HG03571 (cell line): ENCODE results near the gene TSTD2.
A peak's percentile ranks its signal among the peaks of the same experiment; 100 is the strongest.

ENCODE experiments used
- ATAC-seq: cut with Tn5 transposase; IDR thresholded peaks from one replicate; pipeline ENCODE4 v1.9.1; 2021; ENCODE audit not compliant: unreplicated experiment

Gene TSTD2

DNA sequence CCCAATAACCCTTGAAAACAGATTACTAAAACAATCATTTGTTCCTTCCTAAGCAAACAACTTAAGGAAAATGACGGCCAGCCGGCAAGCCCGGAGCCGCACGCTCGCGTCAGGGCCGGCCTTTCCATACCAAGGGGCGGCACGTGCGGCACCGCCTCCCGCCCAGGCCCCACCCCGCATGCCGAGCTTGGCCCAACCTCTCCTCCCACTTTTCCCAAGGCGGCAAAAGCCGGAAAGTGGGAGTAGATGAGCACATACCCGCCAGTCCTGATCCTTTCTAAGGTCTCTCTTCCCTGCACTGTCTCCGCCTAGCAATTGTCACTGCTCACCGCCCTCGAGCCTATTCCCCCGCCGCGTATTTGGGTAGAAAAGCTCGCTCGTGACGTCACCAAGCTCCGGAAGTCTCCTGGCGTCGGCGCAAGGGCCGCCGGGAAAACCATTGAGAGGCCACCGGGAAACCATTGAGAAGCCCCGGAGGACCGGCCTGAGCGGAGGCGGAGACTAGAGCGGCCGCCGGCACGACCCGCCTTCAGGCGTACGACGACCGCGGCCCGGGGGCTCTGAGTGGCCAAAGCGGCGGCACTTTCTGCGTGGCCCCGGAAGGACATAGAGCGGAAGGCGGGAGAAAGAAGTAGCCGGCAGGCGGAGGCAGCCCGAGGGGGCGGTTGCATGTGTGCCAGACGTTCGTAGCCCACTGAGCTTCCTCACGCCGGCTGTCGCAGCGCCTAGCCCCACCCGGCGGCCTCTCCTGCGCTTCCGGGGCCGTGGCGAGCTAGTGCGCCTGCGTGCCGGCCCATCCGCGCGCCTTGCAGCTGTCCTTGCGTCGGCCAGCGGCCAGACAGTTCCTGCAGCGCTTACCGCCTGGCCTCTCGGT is at the start of gene TSTD2, which contains the start of gene NCBP1:
Gene TSTD2, minus strand, starts transcription at position 384 of the 874 bp plus-strand sequence. CDS start 5,806 bp downstream, outside the sequence.
Gene NCBP1, plus strand, starts transcription at position 837 of the 874 bp plus-strand sequence. CDS start 61 bp downstream, outside the sequence.
- peak; percentile 84 for ATAC-seq

GRCh38 chr9:97682242-97682641 is 49.1 kb upstream of the TSTD2 start:
- no peak for ATAC-seq

- ATAC-seq = no peak
Observed at GRCh38 chr9:97675655-97676054, 42.5 kb upstream of the TSTD2 start.

DNA sequence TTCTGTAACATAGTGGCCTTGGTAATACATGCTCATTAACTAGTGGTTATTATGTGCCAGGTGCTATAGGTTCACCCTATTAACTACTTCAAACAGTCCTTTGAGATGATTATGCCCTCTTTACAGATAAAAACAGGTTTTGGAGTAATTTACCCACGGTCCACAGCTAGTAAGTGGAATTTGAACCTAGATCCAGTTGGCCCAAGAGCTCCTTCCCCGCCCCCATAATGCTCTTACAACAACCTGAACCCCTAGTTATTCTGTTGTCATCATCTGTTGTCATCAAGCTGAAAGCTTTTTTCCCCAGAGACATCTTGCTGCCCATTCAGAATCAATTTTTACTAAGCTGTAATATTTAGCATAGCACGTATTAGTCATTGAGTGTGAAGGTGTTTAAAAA is 40.8 kb upstream of the TSTD2 start:
- ATAC-seq = no peak

- ATAC-seq = no peak
Observed at GRCh38 chr9:97672403-97672802, 39.2 kb upstream of the TSTD2 start.

- no peak for ATAC-seq
Observed at GRCh38 chr9:97670586-97670985, 37.4 kb upstream of the TSTD2 start.

GRCh38 chr9:97668485-97668884 is 35.3 kb upstream of the TSTD2 start:
- no peak for ATAC-seq

- no peak for ATAC-seq
Observed at GRCh38 chr9:97666907-97667686, 33.9 kb upstream of the TSTD2 start.

GRCh38 chr9:97665742-97666141 is 32.6 kb upstream of the TSTD2 start:
- ATAC-seq = no peak

- ATAC-seq = no peak
Observed at GRCh38 chr9:97660847-97661246, 27.7 kb upstream of the TSTD2 start.

GRCh38 chr9:97660340-97660739 is 27.2 kb upstream of the TSTD2 start:
- ATAC-seq = no peak

GRCh38 chr9:97659771-97660170 is 26.6 kb upstream of the TSTD2 start:
- ATAC-seq = no peak

DNA sequence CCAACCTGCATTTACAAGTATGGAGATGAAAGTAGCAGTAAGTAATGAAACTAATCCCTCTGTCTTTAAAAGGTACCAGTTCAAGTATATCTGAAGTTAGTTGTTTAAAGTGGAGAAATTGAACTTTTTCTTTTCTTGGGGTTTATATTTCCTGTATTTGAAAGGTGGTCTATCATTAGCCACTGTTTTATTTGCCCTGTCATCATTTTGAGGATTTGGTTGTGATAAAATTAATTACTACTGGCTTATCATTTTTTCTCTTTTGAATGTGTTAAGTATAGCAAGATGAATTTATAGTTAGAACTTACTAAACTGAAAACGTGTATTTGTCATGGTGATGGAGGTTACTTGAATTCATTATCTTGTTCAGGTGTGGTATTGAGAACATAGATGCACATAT is 25.5 kb upstream of the TSTD2 start:
- no peak for ATAC-seq

- no peak for ATAC-seq
Observed at GRCh38 chr9:97651646-97652045, 18.5 kb upstream of the TSTD2 start.

DNA sequence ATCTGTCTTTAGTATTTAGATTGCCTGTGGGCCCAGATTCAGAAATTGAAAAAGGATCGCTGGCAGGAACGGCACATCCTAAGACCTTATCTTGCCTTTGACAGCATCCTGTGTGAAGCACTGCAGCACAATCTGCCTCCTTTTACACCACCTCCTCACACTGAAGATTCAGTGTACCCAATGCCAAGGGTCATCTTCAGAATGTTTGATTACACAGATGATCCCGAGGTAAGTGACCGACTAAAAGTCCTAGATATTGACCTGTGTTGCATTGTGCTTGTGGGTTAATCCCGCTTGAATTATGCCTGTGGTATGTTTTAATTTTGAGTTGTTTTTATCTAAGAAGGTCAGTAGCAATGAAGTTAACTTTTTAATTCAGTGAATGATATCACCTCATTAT is 14.8 kb upstream of the TSTD2 start:
- ATAC-seq = no peak

DNA sequence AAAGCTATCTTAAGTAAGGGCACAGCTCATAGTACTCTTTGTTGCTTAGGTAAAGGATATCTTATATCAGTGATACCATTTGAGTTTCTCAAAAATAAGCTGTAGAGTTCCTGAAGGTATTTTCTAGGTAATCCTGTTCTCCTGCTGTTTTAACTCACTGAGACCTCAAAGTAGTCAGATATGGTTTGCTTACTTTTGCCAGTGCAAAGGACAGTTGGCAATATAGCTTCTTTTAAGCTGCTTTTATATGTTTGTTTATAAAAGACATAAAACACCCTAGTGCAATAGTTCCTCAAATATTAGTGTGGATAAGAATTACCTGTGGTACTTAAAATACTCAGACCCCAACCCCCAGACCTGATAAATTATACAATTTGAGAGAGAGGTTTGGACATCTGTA is 12.6 kb upstream of the TSTD2 start:
- ATAC-seq = no peak

- no peak for ATAC-seq
Observed at GRCh38 chr9:97640325-97640724, 7.2 kb upstream of the TSTD2 start.

DNA sequence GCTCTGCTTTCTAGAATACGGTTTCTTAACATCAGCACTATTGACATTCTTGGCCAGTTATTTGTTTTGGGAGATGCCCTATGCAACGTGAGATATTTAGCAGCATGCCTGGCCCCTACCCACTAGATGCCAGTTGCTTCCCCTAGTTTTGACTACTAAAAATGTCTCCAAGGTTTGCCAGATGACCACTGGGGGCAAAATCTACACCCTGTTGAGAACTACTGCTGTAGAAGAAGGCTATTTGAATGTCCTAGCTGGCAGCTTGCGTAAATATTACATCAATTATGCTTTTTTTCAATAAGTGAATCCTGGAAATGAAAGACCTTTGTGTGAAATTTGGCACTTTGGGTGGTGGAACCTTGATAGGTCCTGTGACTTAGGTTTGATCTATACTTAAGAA is 5.5 kb upstream of the TSTD2 start:
- ATAC-seq = no peak

DNA sequence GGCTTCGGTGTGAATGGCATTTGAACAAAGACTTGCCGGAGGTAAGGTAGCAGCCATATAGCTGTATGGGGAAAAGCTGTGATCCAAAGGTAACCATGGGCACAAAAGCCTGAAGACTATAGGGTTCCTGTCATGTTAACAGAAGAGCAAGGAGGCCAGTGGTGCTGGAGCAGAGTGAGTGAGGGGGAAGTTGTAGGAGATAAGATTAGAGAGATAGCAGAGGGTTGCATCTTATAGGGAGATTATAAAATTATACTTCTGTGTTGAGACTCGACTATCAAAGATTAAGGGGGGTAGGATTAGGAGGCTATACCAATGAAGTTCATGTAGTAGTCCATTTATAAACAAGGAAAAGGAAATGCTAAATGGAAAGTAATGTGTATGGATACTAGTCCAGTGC is 3.7 kb upstream of the TSTD2 start:
- no peak for ATAC-seq

DNA sequence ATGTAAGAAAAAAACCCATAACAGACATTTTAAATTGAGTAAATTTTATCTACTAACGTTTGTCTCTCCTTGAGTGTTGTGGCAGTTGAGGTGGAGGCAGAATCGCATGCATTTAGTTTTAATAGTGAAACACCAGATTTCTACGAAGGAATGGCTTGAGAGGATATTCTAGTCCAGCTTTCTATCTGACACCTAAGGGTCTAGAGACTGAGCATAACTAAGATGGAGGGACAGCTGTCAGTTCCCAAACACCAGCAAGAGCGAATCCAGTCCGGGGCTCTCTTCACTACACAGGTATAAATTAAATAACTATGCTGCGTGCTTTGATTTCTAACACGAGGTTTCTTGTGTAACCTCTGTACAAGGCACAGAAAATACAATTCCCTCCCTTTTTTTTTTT is 1.9 kb upstream of the TSTD2 start:
- no peak for ATAC-seq

- no peak for ATAC-seq
Observed at GRCh38 chr9:97633859-97634490, 807 bp upstream of the TSTD2 start.
